Stimulated activated CD8-positive, alpha-beta memory T cell treated with anti-CD3 and anti-CD28 coated beads, Interleukin-4, amount 100 ng/mL, for 4 hours (primary cell): Measurements from ENCODE around the gene PTPN7.
"Not testable (repeated sequence)": the region's sequence is repeated elsewhere in the genome, so short reads cannot be mapped to it uniquely, and the experiment has no call there.

Experiments
- DNase-seq, 2 donors: peaks; one replicate each; pipeline ENCODE4 v3.0.0-alpha.2; 2020; ENCODE audit warnings: low read depth in 2 of 2, low spot score in 1 of 2

PTPN7 gene

GRCh38 chr1:202167054-202167453 lies 6.7 kb upstream of the PTPN7 start:
- not testable (repeated sequence) for DNase-seq

- no peak for DNase-seq
Observed at GRCh38 chr1:202165942-202166843, 5.8 kb upstream of the PTPN7 start.

DNA sequence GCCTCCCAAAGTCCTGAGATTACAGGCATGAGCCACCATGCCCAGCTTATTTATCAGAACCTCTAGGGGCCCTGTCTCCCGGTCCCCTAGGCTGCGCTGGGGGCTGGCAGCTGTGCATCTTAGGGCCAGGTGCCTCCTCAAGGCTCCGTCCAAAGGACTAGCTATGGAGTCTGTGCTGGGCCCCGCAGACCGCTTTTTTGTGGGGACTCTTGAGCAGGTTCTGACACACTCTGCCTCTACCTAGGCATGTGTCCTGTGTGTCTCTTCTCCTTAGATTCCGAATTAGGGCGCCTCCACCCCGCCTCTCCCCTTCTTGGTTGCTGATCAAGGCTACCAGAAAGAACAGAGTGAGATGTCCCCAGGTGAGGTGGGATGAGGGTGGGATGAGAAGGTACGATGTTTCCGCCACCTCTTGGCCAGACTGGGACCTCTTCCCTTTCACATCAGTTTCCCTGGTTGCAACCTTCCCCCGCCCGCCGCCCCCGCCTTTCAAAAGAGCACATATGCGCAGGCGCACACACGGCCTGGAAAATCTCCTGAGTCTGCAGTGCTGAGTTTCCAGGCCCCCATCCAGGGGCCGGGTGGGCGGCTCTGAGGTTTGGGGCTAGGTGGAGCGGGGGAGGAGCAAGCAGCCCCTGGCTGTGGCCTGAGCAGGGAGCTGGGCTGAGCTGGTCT lies 5.0 kb upstream of the PTPN7 start:
- DNase-seq, result no peak

GRCh38 chr1:202164271-202165037 lies 4.1 kb upstream of the PTPN7 start:
- peak; percentile 53 to 68 for DNase-seq

GRCh38 chr1:202163281-202164270 lies 3.2 kb upstream of the PTPN7 start:
- no peak for DNase-seq

GRCh38 chr1:202162418-202163280 lies 2.2 kb upstream of the PTPN7 start:
- DNase-seq, result no peak

DNA sequence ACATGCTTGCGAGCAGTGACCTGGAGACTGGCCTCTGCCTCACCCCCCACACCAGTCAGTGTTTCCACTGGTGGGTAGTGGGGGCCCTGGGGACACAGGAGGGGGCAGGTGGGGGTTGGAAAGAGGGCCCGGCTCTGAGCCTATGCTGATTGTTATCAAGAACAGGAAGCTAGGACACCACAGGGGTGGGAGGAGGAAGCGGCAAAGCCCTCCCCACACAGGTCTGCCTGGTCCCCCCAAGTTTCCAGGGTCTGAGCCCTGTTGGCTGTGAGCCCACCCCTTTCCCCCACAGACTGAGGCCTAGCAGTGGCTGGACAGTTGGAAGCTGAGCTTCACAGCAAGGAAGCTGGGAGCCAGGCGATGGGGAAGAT lies 1.6 kb upstream of the PTPN7 start:
- DNase-seq, result peak; percentile 29 to 56

DNA sequence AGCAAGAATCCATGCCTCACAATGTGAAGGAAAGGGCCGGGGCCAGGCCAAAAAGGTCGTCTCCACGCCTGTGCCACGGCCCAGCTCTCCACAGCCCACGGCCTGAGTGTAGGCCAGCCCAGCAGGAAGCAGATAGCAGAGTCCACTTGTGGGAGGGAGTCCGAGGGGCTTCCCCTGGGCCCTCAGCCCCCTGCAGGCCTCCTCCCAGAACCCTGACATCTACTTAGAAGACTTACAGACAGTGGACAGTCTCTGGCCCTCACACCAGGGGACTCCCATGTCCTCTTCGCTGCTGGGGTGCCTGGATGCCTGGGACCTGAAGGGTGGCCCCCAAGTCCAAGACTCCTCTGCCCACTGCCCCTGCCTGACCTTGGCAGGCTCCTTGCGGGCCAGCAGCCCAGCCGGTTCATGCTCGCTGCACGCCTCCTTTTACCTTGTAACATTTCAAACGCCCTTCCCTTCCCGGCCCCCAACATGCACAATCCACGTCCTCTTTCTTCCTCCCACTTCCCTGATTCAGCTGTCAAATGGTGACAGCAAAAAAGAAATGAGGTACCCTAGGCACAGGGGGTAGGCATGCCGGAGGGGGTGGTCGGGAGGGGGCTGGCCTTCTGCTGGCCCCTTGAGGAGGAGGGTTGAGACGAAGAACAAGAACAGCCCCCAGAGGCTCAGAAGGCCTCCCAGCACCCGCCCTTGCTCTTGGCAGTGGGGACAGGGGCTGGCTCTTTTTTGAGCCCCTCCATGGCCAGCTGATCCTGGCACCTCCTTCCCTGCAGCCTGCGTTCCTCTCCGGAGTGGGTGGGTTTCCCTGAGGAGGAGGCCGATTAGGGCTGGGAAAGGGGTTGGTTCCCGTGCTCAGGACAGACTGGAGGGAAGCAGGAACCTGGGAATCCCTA lies 997 bp upstream of the PTPN7 start:
- DNase-seq, result no peak

DNA sequence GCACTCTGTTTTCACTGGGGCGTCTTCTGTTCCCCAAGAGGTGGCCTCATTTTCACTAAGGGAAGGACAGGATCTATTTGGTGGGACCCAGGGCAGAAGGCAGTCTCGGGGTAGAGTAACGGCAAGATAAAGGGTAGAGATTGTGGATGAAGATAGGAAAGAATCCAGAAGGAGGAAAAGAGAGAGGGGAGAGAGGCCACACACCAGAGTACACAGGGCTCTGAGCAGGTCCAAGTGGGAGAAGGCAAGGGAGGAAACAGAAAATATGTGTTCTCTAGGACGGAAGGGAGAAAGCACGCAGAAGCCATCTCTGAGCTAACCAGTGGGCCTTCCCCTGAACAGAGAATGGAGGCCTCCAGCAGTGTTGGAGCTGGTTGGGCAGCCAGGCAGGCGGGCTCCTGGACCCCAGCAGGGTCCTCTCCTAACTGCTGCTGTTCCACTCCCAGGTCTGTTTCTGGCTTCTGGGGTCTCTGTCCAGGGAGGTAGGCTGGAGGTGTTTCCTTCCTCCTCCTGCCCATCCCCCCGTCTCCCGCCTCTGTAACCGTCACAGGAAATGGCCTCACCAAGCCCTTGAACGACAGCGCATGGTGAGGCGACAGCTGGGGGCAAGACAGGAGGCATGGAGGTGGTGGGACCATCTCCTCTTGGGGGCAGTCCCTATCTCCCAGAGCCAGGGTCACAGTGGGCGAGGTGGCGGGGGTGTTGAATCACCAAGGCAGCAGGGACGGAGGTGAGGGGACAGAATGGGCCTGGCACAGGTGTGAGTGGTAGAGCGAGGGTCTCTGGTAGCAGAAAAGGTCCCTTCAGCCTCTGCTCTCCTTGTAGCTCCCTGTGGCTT lies 649 bp downstream of the PTPN7 start:
- DNase-seq, result peak; percentile 38 to 44

- DNase-seq, result no peak
Observed at GRCh38 chr1:202158810-202159533, 1.4 kb downstream of the PTPN7 start.

- DNase-seq, result no peak
Observed at GRCh38 chr1:202157945-202158344, 2.5 kb downstream of the PTPN7 start.

GRCh38 chr1:202156590-202156989 lies 3.8 kb downstream of the PTPN7 start:
- DNase-seq, result no peak

- DNase-seq, result no peak
Observed at GRCh38 chr1:202155478-202156021, 4.9 kb downstream of the PTPN7 start.

DNA sequence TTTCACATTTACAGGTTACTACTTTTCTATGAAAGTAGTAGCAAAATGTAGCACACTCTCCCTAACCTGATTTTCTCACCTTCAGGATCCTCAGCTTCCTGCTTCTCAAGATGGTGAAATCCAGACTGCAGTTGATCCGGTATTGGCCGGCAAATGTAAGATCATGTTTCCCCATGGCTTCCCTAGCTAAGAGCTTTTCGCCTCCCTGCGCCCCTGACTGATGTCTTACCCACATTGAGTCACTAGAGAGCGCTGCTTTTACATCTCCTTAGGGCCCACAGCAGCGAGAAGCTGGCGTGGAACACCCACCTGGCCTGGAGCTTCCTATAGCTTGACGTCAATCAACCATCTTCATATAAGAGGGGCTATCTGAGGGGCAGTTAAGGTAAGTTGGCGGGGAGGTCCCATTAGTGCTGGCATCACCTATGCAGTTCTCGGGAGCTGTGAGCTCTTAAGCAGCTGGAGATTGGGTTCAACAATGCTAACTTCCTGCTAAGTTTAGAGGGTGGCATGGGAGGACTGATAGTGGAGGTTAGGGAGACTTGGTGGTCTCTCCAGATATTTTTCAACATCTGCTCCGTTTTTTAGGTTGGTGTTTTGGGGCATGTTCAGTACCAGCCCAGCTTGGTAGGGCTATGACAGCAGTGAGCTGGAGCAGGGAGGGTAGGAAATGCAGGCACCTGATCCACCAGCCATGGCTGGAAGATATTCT lies 5.5 kb downstream of the PTPN7 start:
- DNase-seq, result no peak

GRCh38 chr1:202154148-202154765 lies 6.1 kb downstream of the PTPN7 start:
- DNase-seq, result no peak

- no peak for DNase-seq
Observed at GRCh38 chr1:202153284-202153683, 7.1 kb downstream of the PTPN7 start.
